22Rv1 (cell line): ENCODE data around the gene HES2.

Experiments used
- CTCF ChIP-seq: fragments of 450-650 bp; IDR thresholded peaks from 2 replicates; pipeline ENCODE4 v1.5.1; 2017; ENCODE audit warnings: mild to moderate bottlenecking
- ZFX ChIP-seq: fragments of 450-650 bp; IDR thresholded peaks from 2 replicates; pipeline ENCODE4 v1.6.1; 2017; ENCODE audit warnings: antibody characterized with exemption, borderline replicate concordance

DNA sequence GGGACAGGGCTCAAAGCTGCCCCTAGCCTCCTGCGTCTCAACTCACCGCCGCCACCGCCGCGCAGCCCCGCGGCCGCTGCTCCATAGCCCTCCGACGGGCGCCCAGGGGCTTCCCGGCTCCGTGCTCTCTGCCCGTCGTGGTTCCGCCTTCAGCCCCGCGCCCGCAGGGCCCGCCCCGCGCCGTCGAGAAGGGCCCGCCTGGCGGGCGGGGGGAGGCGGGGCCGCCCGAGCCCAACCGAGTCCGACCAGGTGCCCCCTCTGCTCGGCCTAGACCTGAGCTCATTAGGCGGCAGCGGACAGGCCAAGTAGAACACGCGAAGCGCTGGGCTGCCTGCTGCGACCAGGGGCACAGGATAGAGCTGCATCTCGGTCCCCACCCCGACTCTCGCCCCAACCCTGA lies 46.3 kb upstream of the HES2 start, which contains the start of gene TNFRSF25:
- no peak for TF ChIP-seq CTCF
- no peak for TF ChIP-seq ZFX
